Glutamatergic neuron (in vitro differentiated cells): ENCODE results near the gene PTPN13. TPM values are rescaled to one million over a fixed set of nuclear protein-coding genes. Genes with fewer than 3 reads are reported as not detected.

ENCODE experiments used
- DNase-seq: peaks from one replicate; pipeline ENCODE4 v3.0.0; 2022
- H3K27ac Mint-ChIP-seq: one replicate; pipeline ENCODE4 v1.8.0; 2020; ENCODE audit warnings: mild to moderate bottlenecking, mixed read lengths, inconsistent platforms; ENCODE audit not compliant: unreplicated experiment
- H3K27me3 Mint-ChIP-seq: one replicate; pipeline ENCODE4 v1.8.0; 2020; ENCODE audit warnings: mild to moderate bottlenecking, moderate library complexity, mixed read lengths, inconsistent platforms; ENCODE audit not compliant: unreplicated experiment
- H3K36me3 Mint-ChIP-seq: one replicate; pipeline ENCODE4 v1.8.0; 2020; ENCODE audit warnings: mild to moderate bottlenecking, mixed read lengths, inconsistent platforms; ENCODE audit not compliant: unreplicated experiment
- H3K4me1 Mint-ChIP-seq: one replicate; pipeline ENCODE4 v1.8.0; 2020; ENCODE audit warnings: mild to moderate bottlenecking, low read depth, mixed read lengths, inconsistent platforms; ENCODE audit not compliant: unreplicated experiment
- H3K4me3 Mint-ChIP-seq: one replicate; pipeline ENCODE4 v1.8.0; 2020; ENCODE audit warnings: mild to moderate bottlenecking, mixed read lengths, inconsistent platforms; ENCODE audit not compliant: unreplicated experiment
- H3K9me3 Mint-ChIP-seq: one replicate; pipeline ENCODE4 v1.8.0; 2020; ENCODE audit warnings: mild to moderate bottlenecking, moderate library complexity, mixed read lengths, inconsistent platforms; ENCODE audit not compliant: unreplicated experiment
- CTCF ChIP-seq: fragments of 200-600 bp; sonication (generic); IDR thresholded peaks from one replicate; pipeline ENCODE4 v1.5.0; 2021; ENCODE audit not compliant: partially characterized antibody, unreplicated experiment
- total RNA-seq: library from RNA; stranded (reverse); fragmentation: NEBNext Ultra II Directional; extraction: Animal tissue kit (Norgen Biotek cat#: 25700); gene quantifications from one replicate; pipeline ENCODE4 v1.2.1, GENCODE V29; 2021; ENCODE audit not compliant: unreplicated experiment

The PTPN13 gene
- total RNA-seq, 1 donor from 2014 or later: 44.1 TPM

GRCh38 chr4:86675548-86675947 lies 81.4 kb downstream of the PTPN13 start:
- H3K27ac Mint-ChIP-seq: no peak overlapping the region
- no peaks in the 10 kb centered on the region for H3K27me3 Mint-ChIP-seq
- H3K4me1 Mint-ChIP-seq: no peaks in the 10 kb centered on the region
- H3K9me3 Mint-ChIP-seq: no peaks in the 10 kb centered on the region
- DNase-seq: no peak
- no peaks in the 10 kb centered on the region for H3K36me3 Mint-ChIP-seq
- TF ChIP-seq CTCF: no peak
- H3K4me3 Mint-ChIP-seq: no peak overlapping the region

GRCh38 chr4:86678796-86679195 lies 84.7 kb downstream of the PTPN13 start:
- Mint-ChIP-seq H3K27ac (no peak overlapping the region), H3K4me3 (no peak overlapping the region), H3K9me3 (no peaks in the 10 kb centered on the region), H3K4me1 (no peaks in the 10 kb centered on the region), H3K27me3 (no peaks in the 10 kb centered on the region), H3K36me3 (no peaks in the 10 kb centered on the region)
- DNase-seq: no peak
- no peak for TF ChIP-seq CTCF

- Mint-ChIP-seq H3K27ac (no peak overlapping the region), H3K9me3 (no peaks in the 10 kb centered on the region), H3K4me1 (no peaks in the 10 kb centered on the region), H3K4me3 (no peak overlapping the region), H3K27me3 (no peaks in the 10 kb centered on the region), H3K36me3 (no peaks in the 10 kb centered on the region)
- TF ChIP-seq CTCF: no peak
- no peak for DNase-seq
Measured at GRCh38 chr4:86679441-86679840, 85.3 kb downstream of the PTPN13 start.

- no peak for DNase-seq
- no peaks in the 10 kb centered on the region for H3K4me1 Mint-ChIP-seq
- H3K9me3 Mint-ChIP-seq: no peaks in the 10 kb centered on the region
- H3K27me3 Mint-ChIP-seq: no peaks in the 10 kb centered on the region
- no peak overlapping the region for H3K27ac Mint-ChIP-seq
- H3K4me3 Mint-ChIP-seq: no peak overlapping the region
- H3K36me3 Mint-ChIP-seq: no peaks in the 10 kb centered on the region
- TF ChIP-seq CTCF: no peak
Measured at GRCh38 chr4:86683167-86683566, 89.1 kb downstream of the PTPN13 start.

- H3K4me3 Mint-ChIP-seq: no peak overlapping the region
- no peaks in the 10 kb centered on the region for H3K9me3 Mint-ChIP-seq
- no peaks in the 10 kb centered on the region for H3K27me3 Mint-ChIP-seq
- no peak for TF ChIP-seq CTCF
- no peak for DNase-seq
- no peaks in the 10 kb centered on the region for H3K4me1 Mint-ChIP-seq
- no peaks in the 10 kb centered on the region for H3K36me3 Mint-ChIP-seq
- no peak overlapping the region for H3K27ac Mint-ChIP-seq
Measured at GRCh38 chr4:86683983-86684382, 89.9 kb downstream of the PTPN13 start.
